ENCODE data around the gene MSLN.

MSLN gene

GRCh38 chr16:760545-761343 is at the start of gene MSLN:
Gene MSLN, plus strand, starts transcription at chr16:760734. Its CDS starts 1,947 bp downstream, at chr16:762681.
- DNase-seq: no peak

DNA sequence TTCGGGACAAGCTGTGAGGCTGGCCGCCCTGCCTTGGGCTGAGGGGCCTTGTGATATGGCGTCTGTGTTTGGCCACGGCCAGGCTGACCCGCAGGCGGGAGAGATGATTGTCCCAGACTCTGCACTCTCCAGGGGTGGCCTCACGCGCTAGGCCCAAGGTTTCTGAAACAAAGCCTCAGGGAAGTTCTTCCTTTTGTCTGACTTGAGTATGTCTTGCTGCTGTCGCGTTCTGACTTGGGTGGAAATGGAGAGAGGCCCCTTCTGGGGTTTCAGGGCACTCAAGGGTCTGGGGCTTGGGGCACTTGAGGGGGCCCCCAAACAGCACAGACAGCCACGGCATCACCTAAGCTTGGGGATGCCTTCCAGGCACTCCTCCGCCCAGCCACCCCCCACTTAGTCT is 49.5 kb upstream of the MSLN start:
- DNase-seq: no peak

DNA sequence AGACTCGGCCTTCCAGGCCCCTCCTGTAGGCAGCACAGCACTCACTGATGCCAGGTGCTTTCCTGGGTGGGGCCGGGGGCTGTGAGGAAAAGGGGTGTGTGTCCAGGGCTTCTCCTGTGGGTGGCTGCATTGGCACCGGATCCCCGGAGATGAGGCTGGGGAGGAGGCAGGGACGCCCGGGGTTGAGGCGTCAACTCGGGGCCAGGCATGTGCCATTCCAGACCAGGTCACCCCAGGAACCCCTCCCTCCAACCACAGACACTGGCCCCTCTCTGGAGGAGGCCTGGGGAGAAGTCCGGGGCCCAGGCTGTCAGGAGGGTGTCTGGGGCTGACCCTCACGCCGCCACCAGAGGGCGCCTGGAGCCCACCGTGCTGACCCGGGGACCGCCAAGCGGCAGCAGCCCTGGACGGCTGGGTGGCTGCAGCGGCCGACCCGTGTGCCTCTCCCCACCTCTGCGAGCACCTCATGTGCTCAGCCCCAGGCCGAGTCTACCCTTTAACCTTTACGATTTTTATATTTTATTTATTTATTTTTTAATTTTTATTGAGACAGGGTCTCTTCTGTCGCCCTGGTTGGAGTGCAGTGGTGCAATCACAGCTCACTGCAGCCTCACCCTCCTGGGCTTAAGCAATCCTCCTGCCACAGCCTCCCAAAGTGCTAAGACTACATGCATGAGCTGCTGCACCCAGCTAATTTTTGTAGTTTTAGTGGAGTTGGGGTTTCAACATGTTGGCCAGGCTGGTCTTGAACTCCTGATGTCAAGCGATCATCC is 48.8 kb upstream of the MSLN start:
- DNase-seq: peak; percentile 83

- DNase-seq: peak; percentile 48
Measured at GRCh38 chr16:712740-713250, 47.7 kb upstream of the MSLN start.

DNA sequence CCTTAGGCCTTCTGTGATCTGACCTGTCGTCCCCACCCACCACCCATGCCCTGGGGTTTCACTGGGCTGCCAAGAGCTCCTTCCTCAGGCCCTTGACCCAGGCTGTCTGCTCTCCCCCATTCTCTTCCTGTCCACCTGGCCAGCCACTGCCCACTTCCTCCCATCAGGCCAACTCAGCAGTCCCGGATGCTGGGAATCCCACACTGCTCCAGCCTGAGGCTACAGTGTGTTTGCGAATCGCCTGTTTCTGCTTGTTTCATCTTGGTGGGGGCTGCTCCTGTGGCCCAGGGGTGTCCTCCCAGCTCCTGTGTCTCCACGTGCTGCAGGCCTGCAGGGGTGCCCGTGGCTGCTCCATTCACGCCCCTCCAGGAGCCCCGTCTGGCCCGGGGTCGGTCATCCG is 46.5 kb upstream of the MSLN start:
- DNase-seq: no peak

- peak; percentile 94 for DNase-seq
Measured at GRCh38 chr16:714558-715476, 45.7 kb upstream of the MSLN start, which contains the start of gene METRN. Gene METRN, plus strand, starts transcription at chr16:715118. Its CDS starts 172 bp downstream, at chr16:715290.

DNA sequence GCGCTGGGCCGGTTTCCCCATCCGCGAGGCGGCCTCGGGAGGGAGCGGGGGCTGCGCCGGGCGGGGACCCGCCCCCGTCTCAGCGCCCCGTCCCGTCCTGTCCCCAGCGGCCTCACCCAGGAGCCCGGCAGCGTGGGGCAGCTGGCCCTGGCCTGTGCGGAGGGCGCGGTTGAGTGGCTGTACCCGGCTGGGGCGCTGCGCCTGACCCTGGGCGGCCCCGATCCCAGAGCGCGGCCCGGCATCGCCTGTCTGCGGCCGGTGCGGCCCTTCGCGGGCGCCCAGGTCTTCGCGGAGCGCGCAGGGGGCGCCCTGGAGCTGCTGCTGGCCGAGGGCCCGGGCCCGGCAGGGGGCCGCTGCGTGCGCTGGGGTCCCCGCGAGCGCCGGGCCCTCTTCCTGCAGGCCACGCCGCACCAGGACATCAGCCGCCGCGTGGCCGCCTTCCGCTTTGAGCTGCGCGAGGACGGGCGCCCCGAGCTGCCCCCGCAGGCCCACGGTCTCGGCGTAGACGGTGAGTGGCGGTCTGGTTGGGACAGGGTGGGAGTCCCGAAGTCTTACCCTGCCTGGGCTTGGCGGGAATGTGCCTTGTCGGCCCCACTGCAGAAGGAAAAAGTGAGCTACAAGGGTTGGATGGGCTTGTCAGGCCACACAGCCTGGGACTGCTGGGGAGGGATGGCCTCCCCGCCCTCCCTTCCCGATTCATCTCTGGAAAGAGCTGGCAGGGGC is 44.9 kb upstream of the MSLN start:
- DNase-seq: no peak

DNA sequence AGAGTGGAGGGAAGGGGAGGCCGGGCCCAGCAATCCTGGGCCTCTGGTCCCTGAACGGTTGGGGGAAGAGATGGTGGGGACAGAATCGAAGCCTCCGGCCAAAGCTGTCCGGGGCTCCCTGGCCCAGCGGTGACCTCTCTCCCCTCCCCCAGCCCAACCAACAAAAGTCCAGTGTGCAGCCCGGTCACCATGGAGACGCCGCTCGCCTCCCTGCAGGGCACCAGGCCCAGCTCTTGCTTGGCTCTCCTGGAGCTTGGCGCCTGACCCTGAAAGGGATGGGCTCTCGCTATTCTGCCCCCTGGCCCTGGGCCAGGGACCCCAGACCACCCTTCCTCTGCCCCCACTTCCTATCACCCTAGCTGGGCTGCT is 44.4 kb upstream of the MSLN start:
- no peak for DNase-seq

GRCh38 chr16:716768-717325 is 43.7 kb upstream of the MSLN start:
- no peak for DNase-seq

GRCh38 chr16:717450-718245 is 42.9 kb upstream of the MSLN start:
- DNase-seq: no peak

- no peak for DNase-seq
Measured at GRCh38 chr16:718389-718788, 42.1 kb upstream of the MSLN start.

GRCh38 chr16:718922-719321 is 41.6 kb upstream of the MSLN start:
- DNase-seq: no peak

GRCh38 chr16:719815-720446 is 40.6 kb upstream of the MSLN start:
- no peak for DNase-seq

DNA sequence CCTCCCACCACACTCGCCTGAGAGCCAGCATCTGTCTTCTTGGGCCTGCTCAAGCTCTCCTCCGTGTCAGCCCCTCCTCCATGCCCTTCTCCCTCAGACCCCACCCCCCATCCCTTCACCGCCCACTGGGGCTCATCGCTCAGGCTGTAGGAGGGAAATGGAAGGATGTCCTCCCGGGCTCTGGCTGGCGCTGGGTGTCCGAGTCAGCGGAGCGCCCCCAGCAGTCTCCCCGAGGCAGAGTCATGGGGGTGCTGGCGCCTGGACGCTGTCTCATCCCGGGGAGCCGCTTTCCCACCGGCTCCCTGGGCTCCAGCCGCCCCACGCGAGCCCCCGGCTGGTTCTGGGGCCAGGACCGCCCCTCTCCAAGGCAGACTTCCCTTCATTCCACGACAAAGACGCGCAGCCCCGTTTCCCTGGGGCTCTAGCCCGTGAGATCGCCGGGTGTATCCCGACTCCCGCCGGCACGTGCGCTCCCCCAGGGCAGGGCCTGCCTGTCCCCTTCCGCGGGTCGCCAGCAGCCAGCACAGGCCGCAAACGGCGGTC is 40.0 kb upstream of the MSLN start:
- DNase-seq: peak; percentile 41

GRCh38 chr16:720990-721764 is 39.4 kb upstream of the MSLN start, which contains the start of gene ANTKMT:
Gene ANTKMT, plus strand, starts transcription at chr16:721146. Its CDS starts 129 bp downstream, at chr16:721275.
- peak; percentile 77 for DNase-seq

DNA sequence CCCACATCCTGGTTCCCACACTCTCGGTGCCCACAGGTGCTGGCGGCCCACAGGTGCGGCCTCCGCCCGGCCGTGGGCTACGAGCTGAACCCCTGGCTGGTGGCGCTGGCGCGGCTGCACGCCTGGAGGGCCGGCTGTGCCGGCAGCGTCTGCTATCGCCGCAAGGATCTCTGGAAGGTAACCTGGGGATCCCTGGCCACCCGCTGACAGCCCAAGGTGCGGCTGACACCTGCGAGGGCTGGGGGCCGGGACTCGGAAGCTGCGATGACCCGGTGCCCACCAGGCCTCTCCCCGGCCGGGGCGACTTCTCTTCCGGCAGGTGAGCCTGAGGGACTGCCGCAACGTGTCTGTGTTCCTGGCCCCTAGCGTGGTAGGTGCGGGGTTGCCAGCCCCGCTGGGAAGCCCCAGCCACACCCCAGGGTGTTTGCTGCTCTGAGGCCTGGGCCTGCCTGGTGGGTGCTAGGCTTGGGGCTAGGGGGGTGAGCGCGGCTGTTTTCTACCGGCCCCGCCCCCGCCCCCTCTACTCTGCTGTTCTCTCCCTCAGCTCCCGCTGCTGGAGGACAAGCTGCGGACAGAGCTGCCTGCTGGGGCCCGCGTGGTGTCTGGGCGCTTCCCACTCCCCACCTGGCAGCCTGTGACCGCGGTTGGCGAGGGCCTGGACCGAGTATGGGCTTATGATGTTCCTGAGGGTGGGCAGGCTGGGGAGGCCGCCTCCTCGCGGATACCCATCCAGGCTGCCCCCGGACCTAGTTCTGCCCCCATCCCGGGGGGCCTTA is 38.6 kb upstream of the MSLN start:
- DNase-seq: no peak

DNA sequence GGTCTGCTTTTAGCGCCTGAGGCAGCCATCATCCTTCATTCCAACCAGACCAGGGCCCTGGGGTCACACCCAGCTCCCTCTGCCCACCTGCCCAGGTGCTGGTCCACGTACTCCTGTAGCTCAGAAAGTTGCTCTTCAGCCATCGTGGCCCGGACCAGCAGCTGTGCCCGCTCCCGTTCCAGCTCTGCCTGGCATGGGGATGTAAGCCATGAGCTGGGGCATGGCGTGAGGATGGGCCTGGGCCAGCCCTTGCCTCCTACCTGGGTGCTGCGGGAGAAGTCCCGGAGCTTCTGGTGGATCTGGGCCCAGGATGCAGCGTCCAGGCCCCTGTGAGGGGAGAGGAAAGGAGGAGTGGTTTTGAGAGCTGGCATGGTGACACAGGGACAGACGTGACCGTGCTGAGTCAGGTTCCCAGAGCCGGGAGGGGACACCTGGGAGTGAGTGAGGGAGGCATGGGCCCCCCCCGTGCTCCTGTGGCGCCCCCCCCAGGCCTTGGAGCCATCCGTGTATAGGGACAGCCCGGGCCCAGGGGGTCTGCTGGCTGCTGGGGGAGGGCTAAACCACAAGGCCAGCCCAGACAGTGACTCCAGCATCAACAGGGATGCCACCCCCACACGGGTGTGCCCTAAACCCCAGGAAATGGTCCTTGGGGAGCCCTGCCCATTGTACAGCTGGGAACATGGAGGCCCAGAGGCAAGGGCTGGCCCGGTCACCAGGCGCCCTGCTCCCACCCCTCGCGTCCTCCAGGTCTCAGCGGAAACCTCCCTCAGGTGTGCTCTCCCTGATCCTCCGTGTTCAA is 37.5 kb upstream of the MSLN start:
- DNase-seq: no peak

GRCh38 chr16:723695-724094 is 36.8 kb upstream of the MSLN start:
- DNase-seq: no peak

Measured in stimulated activated CD4-positive, alpha-beta T cell treated with anti-CD3 and anti-CD28 coated beads, Interleukin-12 subunit alpha, Interleukin-12 subunit beta, amount 100 ng/mL, for 4 hours (primary cell).